Activated effector memory CD4-positive, alpha-beta T cell treated with Interleukin-2 at 50 U/mL for 16 hours (primary cell): ENCODE results near the gene ERN2.

ENCODE experiments used
- DNase-seq: peaks from one replicate; pipeline ENCODE4 v3.0.0-alpha.2; 2020

Gene ERN2

DNA sequence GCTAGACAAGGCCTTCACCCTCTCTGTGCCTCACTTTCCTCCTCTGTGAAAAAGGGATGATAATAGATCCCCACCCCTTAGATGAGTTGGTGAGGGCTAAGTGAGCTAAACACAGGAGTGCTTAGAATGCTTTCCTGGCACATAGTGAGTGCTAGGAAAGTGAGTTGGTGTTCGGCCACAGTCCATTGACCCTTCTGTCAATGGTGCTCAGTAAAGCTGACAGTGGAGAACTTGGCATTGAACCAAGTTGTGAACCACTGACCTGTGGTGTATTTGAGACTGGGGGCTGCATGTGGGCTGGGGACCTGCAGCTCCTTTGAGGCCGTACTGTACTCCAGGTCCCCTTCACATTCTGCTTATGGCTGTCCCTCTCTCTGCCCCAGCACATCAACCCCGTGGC lies 29.5 kb downstream of the ERN2 start:
- DNase-seq, result no peak

DNA sequence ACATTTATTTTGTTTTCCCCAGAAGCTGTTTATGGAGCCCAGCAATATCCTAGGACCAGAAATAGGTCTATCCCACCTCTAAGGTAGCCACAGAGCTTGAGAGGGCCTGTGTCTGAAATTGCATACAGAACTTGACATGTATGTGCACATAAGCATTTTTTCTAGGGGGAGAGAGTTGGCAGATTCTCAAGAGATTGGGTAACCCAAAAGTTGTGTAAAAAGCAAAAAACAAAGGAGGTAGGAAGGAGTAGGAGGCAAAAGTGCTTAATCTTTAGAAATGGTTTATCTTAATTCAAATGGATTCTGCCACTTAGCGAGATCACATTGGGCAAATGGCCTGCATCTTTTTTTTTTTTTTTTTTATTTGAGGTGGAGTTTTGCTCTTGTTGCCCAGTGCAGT lies 30.8 kb downstream of the ERN2 start:
- DNase-seq, result no peak

DNA sequence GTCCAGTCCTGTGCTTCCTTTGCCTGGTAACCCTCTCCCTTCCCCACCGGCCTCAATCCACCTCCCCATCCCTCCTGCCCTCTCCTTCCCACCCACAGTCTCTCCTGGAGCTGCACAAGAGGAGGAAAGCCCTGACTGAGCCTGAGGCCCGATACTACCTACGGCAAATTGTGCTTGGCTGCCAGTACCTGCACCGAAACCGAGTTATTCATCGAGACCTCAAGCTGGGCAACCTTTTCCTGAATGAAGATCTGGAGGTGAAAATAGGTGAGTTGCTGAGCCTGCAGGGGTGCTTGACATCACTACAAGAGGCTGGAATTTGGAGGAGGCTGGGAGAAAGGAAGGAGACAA lies 33.1 kb downstream of the ERN2 start:
- DNase-seq, result no peak

DNA sequence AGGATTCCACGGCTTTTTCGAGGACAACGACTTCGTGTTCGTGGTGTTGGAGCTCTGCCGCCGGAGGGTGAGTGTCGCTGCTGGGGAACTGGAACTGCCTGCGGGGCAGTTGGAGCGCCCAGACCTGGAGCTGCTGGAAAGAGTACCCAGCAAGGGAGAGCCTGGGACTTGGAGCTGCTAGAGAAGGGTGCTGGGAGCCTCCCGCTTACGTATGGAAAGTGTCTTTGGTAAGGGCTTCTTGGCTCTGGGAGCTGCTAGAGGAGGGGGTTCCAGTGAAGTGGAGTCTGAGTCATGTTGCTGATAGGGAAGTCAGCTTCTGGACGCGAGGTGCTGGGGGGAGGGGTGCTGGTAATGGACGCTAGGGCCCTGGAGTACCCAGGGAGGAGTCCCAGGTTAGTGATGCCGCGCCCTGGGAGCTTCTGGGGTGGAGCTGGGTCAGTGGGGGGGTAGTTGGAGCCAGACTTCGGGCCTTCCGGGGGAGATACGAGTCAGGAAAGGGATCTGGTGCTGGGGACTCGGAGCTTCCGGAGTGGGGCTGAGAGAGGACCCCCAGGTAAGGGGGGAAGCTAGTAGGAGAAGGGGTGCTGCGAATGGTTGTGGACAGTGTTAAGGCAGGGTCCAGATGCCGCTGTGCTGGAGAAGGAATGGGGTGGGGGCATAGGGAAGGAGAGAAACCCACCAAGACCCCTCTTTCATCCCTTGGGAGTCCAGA lies 33.6 kb downstream of the ERN2 start:
- DNase-seq, result no peak

DNA sequence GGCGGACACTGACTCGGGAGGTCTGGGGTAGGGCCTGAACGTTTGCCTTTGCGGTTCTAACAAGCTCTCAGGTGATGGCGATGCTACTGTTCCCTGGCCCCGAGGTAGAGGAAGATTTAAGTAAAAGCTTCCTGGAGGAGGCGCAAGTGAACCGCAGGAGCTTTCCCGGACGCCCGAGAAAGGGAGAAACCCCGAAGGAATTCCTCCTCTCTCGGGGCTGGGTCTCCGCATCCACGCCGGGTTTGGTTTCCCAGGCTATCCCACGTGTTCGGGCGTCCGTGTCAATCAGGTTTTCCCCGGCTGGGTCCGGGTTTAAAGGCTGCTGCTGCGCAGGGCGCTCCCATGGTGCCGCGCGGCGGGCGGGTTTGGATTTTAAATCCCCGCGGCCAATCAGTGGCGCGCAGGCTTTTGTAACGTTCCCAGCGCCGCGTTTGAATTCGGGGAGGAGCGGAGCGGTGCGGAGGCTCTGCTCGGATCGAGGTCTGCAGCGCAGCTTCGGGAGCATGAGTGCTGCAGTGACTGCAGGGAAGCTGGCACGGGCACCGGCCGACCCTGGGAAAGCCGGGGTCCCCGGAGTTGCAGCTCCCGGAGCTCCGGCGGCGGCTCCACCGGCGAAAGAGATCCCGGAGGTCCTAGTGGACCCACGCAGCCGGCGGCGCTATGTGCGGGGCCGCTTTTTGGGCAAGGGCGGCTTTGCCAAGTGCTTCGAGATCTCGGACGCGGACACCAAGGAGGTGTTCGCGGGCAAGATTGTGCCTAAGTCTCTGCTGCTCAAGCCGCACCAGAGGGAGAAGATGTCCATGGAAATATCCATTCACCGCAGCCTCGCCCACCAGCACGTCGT lies 34.4 kb downstream of the ERN2 start, which contains the start of gene PLK1:
PLK1 (plus strand) TSS at position 460 of the 844 bp plus-strand sequence; CDS start at position 504, 44 bp downstream.
- DNase-seq, result peak; percentile 63

DNA sequence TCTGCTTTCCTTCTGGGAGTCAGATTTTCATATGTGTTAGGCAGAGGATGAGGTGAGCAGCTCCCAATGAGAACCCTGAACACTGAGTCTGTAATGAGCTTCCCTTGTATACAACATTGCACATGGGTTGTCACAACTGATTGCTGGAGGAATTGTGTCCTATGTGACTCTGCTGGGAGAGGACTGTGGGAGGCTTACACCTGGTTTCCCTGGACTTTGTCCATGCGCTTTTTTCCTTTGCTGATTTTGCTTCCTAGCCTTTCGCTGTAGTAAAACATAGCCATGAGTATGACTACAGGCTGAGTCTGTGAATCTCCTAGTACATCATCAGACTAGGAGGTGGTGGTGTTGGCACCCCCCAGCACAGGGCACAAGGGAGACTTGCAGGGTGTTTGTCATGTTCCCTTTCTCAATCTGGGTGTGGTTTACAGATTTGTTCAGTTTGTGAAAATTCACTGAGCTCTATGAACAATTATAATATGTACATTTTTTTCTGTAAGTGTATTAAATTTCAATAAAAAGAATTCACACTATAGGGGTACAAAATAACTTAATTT lies 36.0 kb downstream of the ERN2 start:
- DNase-seq, result no peak

DNA sequence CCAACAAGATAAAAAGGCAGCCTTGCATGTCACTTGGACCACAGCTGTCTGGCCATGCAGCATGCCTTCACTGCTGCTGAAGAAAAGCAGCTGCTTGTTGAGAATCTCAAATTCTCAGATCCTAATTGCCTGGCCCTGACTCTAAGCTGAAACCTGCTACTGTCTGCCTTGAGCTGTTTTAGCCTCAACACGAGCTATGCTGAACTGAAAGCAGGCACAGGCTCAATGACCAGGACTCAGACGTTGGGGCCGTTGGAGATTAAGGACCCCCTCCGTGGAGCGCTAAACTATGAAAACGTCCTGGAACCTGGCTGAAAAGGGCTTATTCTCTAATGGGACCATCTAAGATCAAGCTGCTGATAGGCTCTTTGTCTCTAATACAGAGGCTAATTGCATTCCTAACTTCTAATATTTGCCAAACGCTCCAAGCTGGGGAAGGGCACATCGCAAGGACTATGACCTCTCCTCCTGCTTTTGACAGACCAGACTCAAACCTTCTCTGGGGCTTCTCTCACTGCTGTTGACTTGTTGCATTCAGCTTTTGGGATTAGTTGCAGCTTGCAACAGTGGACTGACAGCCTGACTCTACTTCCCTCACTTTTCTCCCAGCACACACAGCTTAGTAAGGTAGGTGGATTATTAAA lies 38.9 kb downstream of the ERN2 start:
- no peak for DNase-seq

DNA sequence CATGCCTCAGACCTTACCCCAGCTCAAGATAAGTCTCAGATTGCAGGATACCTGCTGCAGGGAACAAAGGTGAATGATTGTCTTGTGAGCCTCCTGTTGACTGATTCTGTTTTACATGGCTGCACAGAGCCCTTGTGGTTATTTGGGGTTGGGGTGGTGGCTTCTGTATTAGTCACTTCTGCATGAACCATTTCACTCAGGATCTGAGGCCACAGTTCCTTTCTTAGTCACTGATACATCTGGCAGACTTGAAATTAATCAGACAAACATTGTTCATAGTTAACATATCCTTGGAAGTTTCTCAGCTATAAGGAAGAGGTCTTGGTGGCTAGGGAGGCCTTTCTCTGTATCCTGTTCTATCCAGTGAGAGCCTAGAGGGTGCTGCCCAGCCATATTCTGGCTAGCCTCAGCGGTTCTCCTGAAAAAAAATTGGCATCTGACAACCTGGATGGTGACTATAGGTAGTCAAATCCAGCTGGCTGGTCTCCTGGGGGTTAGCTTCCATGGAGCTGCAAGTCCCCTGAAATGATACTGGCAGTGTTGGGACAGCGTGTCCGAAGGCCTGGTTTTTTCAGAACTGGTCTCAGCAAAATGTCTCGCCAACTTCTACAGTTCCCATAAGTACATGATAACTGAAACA lies 42.8 kb downstream of the ERN2 start:
- no peak for DNase-seq

DNA sequence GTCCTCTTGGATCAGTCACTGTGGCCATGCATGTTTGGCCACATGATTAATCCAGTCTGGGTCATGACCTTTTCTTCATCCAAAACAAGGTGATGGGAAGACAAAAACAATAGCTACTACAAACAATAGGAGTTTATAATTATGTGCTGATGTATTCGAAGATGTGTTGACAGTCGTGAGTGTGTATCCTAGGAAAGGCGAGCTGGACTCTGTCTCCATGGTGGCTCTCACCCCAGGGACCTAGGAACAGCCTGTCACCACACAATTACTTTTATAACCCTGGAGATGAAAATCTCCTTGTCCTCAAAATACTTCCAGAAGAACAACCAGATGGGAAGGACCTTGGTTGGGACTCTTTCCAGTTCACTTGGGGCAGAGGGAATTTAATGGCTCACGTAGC lies 44.1 kb downstream of the ERN2 start:
- no peak for DNase-seq

DNA sequence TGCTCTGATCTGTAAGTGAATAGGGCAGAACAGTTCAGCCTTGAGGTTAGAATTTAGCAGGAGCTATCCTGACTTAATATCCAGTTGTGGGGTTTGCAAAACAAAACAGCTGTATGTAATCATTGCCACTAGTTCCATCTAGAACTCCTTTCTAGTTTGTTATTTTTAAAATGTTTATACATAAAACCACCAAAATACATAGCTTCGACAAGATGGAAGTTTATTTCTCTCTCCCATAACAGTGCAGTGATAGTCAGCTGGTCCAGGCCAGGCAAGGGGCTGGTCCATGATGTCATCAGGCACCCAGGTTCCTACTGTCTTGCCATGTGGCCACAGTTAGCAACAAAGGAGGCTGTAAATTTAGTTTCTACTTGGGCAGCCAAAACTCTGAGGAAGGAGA lies 44.8 kb downstream of the ERN2 start:
- DNase-seq, result no peak

DNA sequence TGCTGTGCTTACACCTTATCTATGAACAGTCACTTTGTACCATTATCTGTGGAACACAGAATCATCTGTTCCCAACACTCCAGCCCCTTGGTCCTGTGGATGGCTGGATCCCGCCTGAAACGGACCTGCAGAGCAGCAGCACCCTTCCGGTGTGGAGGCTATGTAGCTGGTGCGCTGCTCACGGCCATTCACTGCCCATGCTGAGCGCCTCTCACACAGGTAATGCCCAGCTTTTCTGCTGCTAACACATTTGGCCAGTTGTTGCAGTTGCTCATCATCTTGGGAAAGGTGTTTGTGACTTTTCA lies 45.7 kb downstream of the ERN2 start:
- no peak for DNase-seq

DNA sequence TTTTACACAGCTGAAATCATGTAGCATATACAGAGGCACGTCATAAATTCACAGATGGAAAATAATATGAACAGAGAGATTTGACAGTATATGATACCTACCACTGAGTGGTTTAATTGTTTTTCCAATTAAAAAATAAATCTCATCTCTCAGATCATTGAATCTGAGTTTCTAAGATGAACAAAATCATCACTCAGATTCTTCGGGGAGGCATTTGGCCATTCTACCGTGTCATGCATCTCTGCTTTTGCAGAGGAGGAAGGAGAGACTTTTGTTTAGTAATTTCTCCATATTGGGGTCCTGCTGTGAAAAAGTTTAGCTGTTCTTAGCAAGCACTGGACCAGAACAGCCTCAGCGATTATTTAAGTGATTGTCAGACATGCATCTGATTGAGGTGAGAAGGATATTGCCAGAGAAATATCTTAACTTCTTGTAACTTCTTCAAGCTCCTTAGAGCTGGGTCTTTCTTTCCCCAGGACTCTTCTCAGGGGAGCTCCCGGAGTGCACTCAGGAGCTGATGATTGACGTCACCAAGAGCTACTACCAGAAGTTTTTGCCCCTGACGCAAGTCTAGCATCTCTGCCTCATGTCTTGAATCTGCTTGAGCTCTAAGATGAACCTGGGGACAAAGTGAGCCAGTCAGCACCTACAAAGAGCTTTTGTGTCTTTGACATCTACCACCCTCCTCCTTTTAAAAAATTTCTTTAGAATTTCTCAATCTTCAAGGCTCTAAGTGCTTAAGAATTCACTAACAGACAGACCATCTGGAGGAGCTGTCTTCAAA lies 46.3 kb downstream of the ERN2 start:
- no peak for DNase-seq

DNA sequence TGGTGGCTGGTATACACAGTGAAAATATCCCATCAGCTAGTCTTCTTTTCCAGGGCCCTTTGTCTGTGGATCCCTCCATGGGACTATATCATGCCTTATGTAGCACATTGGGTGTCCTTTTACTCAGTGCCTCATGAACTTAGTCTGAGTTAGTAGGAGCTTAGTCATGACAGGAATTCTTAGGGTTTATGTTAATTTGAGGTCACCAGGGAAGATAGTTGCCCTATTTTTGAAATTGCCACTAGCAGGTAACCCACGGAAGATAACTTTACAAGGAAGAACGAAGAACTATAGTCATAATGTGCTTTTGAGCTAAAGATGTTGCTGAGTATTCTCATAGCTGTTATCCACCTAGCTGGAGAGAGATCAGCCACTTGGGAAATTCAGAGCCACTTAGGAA lies 49.1 kb downstream of the ERN2 start:
- DNase-seq, result no peak

DNA sequence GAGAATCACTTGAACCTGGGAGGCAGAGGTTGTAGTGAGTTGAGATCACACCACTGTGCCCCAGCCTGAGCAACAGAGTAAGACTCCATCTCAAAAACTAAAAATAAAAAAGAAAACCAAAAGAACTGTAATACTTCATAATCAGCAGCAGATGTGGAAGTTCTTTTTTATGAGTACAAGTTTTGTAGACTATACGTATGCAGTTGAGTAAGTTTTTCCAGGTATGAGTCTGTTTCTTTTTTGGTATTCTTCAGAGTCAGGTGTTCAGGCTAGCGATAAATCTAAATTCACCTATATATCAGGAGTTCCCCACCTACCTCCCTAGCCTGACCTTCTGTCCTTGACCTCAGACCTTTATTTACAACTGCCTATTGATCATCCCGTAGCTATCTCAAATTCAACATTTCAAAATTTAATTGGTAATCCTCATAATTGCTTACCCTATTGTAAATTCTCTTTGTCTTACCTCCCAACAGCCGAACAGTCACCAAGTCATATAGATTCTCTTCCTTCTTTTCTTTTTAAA lies 61.0 kb downstream of the ERN2 start:
- DNase-seq, result no peak

DNA sequence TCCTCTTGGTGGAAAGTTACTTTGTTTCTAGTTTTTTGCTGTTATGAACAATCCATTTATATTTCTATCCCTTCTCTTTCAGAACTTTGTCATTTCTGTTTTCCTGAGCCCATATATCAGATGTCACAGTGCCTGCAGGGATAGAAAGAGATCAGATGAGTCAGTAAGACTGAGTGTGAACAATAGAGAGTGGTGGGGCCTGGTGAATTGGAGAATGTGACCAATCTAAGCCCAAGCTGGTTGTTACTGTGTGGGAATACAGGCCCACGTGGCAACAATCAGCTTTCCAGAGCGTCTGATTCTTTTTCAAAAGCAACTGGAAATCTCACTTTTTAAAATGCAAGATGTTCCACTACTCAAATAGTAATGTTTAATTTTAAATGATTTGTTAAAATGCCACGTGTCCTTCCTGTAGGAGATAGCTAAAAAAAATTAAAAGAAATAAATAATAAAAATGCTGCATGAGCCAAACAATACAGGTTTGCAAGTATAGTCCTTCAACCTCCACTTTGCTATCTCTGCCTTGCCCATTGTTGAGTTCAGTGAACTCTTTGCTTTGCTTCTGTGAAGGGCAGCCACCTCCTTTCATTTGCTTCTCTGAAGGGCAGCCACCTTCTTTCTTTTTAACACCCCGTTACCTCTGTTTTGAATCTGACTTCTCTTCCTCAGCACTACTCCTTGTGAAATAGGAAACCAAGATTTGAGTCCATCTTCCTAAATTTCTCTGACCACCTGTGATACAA lies 62.2 kb downstream of the ERN2 start:
- no peak for DNase-seq

DNA sequence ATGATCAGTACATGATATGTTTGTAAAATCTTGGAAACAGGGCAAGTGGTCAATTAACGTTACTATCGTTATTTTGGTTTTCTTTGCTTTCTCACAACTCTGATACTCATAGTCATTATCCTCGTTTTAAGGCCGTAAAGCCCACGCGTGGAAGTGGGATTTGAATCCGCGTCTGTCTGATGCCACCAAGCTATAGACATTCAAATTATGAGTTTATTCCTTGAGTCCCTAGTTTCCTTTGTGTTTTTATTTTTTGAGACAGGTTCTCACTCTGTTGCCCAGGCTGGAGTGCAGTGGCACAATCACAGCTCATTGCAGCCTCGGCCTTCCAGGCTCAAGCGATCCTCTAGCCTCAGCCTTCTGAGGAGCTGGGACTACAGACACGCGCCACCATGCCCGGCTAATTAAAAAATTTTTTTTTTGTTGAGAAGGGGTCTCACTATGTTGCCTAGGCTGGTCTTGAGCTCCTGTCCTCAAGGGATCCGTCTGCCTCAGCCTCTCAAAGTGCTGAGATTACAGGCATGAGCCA lies 70.7 kb downstream of the ERN2 start:
- no peak for DNase-seq

DNA sequence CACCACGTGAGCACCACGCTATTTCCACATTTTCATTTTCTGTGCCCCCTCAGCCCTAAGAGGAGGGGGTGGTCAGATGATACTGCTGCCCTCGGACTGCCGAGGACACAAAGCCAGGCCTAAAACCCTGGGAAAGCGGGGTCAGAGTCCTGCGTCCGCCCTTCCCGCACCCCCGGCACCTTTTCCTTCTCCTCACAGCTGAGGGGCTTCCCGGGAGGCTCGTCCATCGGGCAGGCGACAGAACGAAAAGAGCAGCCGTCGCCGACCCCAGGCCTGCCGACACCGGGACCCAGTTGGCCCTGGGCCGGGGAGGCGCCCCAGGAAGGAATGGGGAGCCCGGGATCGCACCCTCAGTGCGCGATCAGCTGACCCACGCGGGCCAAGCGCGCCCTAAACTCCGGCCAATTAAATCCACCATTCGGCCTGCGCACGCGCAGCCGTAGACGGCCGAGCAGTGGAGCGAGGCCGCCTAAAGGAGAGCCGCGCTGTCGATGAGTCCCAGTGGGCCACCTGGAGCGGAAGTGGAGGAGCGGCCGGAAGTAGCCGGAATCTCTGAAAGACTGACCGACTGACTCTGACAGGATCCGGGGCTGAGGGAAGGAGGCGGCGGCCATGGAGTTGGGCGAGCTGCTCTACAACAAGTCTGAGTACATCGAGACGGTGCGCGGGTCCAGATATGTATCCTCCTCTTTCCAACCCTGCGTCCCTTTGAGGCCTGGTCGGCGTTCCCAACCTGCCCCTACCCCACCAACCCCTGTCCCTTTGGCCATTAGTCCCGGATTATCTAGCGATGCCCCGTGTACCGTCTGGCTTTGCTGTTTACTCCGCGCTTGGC lies 71.9 kb downstream of the ERN2 start, which contains the start of the genes DCTN5 and PALB2:
DCTN5 (plus strand) TSS at position 536 of the 835 bp plus-strand sequence; CDS start at position 613, 77 bp downstream.
PALB2 (minus strand) TSS at position 380 of the 835 bp plus-strand sequence; CDS start at position 227, 153 bp downstream.
- peak; percentile 73 for DNase-seq

DNA sequence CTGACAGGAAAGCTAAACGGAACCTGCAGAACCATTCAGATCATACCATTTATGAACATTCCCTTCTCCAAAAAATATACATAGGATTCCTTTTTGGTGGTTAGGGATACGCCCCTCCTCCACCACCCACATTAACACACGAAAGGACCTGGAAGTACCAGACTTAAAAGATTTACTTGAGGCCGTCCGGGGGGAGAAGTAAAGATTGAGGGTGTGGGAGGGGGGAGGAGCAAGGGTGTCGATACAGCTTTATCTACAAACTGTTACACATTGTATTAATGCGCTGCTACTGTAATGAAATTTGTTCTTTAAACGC lies 72.4 kb downstream of the ERN2 start:
- DNase-seq, result no peak
